Stomach (tissue), 4 donors: Measurements from ENCODE around the gene IL36A.

ENCODE experiments used
- EP300 ChIP-seq: sonication (generic); formaldehyde crosslinking; IDR thresholded peaks from one replicate; pipeline ENCODE4 v1.6.1; 2017; ENCODE audit warnings: antibody characterized with exemption
- POLR2A ChIP-seq, 4 donors: fragments of 450-650 bp; IDR thresholded peaks; one replicate each; pipeline ENCODE4 v1.6.1; 2016; ENCODE audit warnings: antibody characterized with exemption in 4 of 4, control low read depth in 2 of 4, mild to moderate bottlenecking in 1 of 4, moderate library complexity in 1 of 4
- TF ChIP-seq, protein P1 (sequence below), 7 experiments: fragments of 450-650 bp in 4 of 7; fragments of 200-600 bp in 3 of 7; sonication (generic) in 3 of 7; IDR thresholded peaks; one replicate each; pipeline ENCODE4 v1.5.1; 2016 to 2019; ENCODE audit warnings: antibody characterized with exemption in 7 of 7, control low read depth in 2 of 7, mild to moderate bottlenecking in 1 of 7

- TF ChIP-seq, protein P1, sequence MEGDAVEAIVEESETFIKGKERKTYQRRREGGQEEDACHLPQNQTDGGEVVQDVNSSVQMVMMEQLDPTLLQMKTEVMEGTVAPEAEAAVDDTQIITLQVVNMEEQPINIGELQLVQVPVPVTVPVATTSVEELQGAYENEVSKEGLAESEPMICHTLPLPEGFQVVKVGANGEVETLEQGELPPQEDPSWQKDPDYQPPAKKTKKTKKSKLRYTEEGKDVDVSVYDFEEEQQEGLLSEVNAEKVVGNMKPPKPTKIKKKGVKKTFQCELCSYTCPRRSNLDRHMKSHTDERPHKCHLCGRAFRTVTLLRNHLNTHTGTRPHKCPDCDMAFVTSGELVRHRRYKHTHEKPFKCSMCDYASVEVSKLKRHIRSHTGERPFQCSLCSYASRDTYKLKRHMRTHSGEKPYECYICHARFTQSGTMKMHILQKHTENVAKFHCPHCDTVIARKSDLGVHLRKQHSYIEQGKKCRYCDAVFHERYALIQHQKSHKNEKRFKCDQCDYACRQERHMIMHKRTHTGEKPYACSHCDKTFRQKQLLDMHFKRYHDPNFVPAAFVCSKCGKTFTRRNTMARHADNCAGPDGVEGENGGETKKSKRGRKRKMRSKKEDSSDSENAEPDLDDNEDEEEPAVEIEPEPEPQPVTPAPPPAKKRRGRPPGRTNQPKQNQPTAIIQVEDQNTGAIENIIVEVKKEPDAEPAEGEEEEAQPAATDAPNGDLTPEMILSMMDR (IDR thresholded peaks at IDR 0.05): no peak
- TF ChIP-seq POLR2A (IDR thresholded peaks at IDR 0.05): no peak
- no peak for TF ChIP-seq EP300
Measured at GRCh38 chr2:113041871-113042270, 36.6 kb downstream of the IL36A start.
